SKM-1 (cell line): Measurements from ENCODE around the gene PLA2G2C.
"Not testable (repeated sequence)": the region's sequence is repeated elsewhere in the genome, so short reads cannot be mapped to it uniquely, and the experiment has no call there.

Source experiments
- DNase-seq: peaks from one replicate; lab custom pipeline; 2025; ENCODE audit not compliant: unreplicated experiment; lab: John Stamatoyannopoulos, UW

The PLA2G2C gene

GRCh38 chr1:20138346-20138745, 48.0 kb downstream of the PLA2G2C start:
- DNase-seq: no peak

- no peak for DNase-seq
These were observed 48.7 kb downstream of the PLA2G2C start for GRCh38 chr1:20137604-20138003.

- no peak for DNase-seq
These were observed 49.3 kb downstream of the PLA2G2C start for GRCh38 chr1:20137055-20137454.

GRCh38 chr1:20136249-20136648, 50.1 kb downstream of the PLA2G2C start:
- DNase-seq: no peak

DNA sequence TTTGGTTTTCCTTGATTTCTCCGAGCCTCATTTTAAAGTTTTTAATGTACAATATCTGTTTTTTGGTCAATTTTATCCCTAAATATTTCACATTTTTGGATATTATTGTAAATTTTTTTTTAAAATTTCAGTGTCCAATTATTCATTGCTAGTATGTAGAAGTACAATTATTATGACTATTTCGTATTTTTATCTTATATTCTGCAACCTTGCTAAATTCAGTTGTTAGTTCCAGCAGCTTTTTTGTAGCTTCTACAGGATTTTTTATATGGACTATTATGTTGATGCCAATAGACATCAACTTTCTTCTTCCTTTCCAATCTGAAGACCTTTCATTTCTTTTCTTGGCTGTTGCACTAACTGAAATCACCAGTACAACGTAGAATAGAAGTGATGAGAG, 51.3 kb downstream of the PLA2G2C start:
- no peak for DNase-seq

DNA sequence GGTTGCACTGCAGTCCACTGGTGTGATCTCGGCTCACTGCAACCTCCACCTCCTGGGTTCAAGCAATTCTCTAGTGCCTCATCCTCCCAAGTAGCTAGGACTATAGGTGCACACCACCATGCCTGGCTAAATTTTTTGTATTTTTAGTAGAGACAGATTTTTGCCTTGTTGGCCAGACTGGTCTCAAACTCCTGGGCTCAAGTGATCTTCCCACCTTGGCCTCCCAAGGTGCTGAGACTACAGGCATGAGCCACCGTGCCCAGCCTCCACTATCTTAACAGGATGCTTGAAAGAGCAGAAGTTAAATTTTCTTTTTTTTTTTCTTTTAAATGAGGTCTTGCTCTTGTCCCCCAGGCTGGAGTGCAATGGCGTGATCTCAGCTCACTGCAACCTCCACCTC, 55.8 kb downstream of the PLA2G2C start:
- not testable (repeated sequence) for DNase-seq

DNA sequence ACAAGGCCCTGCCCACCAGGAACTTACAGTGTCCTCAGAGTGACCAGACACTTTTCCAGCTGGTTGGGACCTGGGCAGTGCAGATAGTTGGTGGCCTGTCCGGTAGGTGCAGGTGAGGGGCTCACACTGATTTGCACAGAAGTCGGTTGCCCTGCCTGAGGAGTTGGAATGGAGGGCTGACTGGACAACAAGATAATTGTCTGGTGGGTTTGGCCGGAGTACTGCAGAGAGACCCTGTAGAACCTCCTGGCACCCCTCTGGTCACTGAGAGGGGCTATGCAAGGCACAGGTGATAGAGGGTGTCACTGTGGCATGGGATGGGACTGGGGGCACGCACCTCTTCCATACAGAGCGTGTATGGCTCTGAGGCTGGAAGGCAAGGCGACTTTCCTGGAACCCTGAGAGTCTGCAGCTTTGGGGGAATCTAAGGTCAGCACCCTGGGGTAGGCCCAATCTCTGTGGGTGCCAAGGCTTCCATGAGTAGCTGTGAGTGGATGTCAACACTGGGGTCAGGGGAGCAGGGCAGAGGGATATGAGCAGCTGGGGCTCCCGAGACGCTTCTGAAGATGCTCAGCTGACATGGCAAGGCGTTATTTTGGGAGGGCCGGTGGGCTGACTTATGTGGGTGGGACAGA, 59.4 kb downstream of the PLA2G2C start:
- DNase-seq: no peak

DNA sequence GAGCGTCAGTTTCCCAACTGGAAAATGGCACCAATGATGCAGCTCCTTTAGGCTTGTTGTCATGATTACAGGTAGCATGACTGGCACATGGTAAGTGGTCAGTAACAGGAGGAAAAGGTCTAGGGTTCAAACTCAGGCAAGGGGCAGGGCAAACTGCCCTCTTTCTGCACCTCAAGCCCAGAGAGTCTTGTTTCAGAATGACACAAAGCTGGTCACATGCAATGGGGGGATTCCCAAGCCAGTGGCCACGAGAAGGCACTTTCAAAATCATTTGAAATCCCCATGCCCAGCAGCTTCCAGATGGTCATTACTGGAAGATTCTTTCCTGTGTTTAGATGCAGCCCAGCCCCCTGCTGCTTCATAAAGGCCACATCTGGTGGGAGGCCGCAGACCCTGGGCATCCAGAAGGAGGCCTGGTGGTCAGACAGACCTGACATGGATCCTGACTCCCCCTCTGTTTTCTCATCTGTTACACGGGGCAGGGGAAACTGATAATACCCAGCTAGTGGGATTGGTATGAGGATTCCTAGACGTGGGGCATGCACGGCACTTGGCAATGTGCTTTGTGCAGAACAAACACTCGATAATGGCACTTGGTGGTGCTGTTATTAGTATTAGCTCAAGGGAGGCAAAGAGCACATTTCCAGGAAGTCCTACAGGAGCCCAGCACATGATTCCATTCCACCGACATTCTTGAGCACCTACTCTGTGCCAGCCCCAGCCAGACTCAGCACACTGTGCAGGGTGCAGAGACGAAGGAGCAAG, 60.1 kb downstream of the PLA2G2C start:
- no peak for DNase-seq

GRCh38 chr1:20125100-20125499, 61.2 kb downstream of the PLA2G2C start:
- no peak for DNase-seq

- DNase-seq: no peak
These were observed 61.8 kb downstream of the PLA2G2C start for GRCh38 chr1:20124456-20125057.

DNA sequence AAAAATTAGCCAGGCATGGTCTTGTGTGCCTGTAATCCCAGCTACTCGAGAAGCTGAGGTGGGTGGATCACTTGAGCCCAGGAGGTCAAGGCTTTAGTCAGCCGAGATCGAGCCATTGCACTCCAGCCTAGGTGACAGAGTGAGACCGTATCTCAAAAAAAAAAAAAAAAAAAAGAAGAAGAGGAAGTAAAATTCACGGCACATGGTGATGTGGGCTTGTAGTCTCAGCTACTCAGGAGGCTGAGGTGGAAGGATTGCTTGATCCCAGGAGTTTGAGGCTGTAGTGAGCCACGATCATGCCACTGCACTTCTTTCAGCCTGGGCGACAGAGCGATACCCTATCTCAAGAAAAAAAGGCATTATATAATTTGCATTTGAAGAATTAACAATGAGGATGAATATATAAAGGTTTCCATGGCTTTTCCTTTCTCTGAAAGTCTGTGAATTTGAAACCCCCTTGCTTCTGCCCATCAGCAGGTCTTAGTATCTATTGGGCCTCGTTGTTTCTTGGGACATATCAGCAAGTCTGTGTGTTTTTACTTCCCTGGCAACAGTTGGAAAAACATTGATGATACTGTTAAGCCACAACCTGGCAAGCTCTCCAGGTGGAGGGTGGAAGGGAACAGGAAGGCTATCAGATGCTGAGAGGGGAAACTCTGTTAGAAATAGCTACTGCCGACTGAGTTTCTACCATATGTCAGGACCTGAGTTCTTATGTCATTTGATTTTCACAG, 62.4 kb downstream of the PLA2G2C start:
- DNase-seq: no peak

DNA sequence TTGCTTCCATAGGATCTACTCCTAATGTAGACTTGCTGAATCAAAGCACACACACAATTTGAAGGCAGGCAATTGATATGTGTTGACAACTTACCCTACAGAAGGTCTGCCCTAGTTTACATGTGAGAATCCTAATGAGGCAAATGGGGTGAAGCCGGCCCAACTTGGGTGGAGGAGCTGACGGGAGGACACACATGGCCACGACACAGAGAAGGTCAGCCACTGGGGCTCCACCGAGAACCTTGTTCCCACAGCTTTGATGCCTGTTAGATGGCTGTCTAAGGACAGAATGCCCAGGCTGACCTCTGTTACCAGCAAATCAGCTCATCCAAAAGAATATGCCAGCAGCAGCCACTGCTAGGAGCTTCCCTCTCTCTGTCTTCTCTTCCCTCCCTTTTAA, 65.5 kb downstream of the PLA2G2C start:
- no peak for DNase-seq

DNA sequence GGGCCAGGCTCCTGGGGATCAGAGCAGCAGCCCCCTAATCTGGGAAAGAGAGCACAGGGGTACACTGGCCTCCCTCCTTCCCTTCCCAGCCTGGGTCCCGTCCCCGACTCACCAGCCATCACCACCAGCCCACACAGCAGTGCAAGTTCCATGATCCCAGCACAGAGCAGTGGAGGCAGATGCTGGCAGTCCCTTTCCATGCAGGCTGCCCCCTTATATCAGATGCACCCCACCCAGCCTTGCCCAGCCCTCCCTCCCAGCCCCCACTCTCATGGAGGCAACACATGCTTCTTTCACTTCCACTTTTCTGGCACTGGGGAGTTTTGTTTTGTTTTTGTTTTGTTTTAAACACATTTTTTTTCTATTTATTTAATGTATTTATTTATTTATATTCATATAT, 67.0 kb downstream of the PLA2G2C start, which contains the start of gene PLA2G2D:
Gene PLA2G2D, minus strand, starts transcription at position 190 of the 400 bp plus-strand sequence. Its CDS starts 38 bp downstream, at position 152.
- DNase-seq: no peak

GRCh38 chr1:20117236-20117635, 69.1 kb downstream of the PLA2G2C start:
- DNase-seq: no peak

- DNase-seq: no peak
These were observed 70.4 kb downstream of the PLA2G2C start for GRCh38 chr1:20115916-20116315.

- no peak for DNase-seq
These were observed 70.8 kb downstream of the PLA2G2C start for GRCh38 chr1:20115479-20115878.

DNA sequence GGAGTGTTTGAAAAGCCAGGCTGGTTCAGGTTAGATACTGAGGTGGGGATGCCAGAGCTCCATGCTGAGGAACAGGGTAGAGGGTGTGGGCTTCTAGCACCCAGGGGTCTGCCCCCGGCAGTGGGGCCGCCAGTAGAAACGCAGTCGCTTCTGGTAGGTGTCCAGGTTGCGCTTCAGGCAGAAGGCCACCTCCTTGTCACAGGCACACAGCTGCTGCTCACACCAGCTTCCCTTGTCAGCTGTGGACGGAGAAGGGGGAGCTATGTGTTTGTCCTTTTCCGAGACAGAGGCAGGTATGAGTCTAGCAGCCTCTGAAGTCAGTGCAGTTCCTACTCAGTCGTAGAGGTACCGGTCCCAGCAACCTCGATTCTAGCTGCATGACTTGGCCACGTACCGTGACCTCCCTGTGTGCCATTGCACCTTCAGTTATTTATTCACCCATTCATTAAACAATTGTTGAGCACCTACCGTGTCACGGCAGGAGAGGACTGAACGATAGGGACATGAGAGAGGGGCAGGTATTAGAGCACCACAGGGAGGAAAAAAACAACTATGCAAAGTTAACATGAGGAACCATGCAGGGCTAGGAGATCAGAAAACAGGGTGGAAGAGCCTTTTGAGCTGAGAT, 72.2 kb downstream of the PLA2G2C start:
- no peak for DNase-seq
